ENCODE results near the gene FANCG. TPM values are rescaled to one million over a fixed set of nuclear protein-coding genes. Genes with fewer than 3 reads are reported as not detected.

Gene FANCG
- total RNA-seq, 1 experiment from 2014 or later: 73.8 TPM

DNA sequence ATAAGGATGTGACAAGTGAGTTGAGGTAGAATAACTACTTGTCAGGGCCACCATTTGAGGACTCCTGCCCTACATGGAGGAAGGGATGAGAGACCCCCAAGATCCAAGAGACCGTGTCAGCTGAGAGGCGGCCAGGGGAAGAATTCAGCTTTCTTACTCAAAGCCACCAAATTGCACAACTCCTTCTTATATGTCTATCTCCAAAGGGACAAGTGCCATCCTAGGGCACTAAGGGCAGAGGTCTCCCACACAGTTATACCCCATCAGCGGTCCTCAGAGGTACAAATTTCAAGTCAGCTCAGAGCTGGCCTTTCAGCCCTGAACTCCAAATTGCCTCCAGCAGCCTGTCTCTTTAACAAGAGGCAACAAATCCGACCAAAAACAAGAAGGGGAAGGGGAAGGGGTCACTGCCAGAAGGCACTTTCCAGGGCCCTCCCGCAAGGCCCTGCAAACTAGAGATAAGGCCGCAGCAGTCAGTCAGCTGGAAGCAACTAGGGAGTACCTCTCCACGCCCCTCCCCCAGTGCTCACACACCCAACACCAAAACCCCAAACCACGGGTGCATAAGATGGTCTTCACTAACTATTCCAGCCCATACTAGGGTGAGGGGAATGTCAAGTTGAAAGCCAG, 29.3 kb upstream of the FANCG start:
- no peaks in the 10 kb centered on the region for H3K9me3 ChIP-seq (ENCODE audit: control insufficient read depth, insufficient read depth, low read depth, low read length)
- TF ChIP-seq SIN3A (IDR thresholded peaks at IDR 0.05; ENCODE audit: borderline replicate concordance, insufficient read depth, low read depth, low read length) (no peak), POLR2AphosphoS5 (IDR thresholded peaks at IDR 0.05; ENCODE audit: low read depth, low read length) (no peak), TCF7L2 (IDR thresholded peaks at IDR 0.05; ENCODE audit: low read depth, low read length) (no peak)
- TF ChIP-seq, protein P1, sequence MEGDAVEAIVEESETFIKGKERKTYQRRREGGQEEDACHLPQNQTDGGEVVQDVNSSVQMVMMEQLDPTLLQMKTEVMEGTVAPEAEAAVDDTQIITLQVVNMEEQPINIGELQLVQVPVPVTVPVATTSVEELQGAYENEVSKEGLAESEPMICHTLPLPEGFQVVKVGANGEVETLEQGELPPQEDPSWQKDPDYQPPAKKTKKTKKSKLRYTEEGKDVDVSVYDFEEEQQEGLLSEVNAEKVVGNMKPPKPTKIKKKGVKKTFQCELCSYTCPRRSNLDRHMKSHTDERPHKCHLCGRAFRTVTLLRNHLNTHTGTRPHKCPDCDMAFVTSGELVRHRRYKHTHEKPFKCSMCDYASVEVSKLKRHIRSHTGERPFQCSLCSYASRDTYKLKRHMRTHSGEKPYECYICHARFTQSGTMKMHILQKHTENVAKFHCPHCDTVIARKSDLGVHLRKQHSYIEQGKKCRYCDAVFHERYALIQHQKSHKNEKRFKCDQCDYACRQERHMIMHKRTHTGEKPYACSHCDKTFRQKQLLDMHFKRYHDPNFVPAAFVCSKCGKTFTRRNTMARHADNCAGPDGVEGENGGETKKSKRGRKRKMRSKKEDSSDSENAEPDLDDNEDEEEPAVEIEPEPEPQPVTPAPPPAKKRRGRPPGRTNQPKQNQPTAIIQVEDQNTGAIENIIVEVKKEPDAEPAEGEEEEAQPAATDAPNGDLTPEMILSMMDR (IDR thresholded peaks at IDR 0.05): no peak
- TF ChIP-seq, protein P2, sequence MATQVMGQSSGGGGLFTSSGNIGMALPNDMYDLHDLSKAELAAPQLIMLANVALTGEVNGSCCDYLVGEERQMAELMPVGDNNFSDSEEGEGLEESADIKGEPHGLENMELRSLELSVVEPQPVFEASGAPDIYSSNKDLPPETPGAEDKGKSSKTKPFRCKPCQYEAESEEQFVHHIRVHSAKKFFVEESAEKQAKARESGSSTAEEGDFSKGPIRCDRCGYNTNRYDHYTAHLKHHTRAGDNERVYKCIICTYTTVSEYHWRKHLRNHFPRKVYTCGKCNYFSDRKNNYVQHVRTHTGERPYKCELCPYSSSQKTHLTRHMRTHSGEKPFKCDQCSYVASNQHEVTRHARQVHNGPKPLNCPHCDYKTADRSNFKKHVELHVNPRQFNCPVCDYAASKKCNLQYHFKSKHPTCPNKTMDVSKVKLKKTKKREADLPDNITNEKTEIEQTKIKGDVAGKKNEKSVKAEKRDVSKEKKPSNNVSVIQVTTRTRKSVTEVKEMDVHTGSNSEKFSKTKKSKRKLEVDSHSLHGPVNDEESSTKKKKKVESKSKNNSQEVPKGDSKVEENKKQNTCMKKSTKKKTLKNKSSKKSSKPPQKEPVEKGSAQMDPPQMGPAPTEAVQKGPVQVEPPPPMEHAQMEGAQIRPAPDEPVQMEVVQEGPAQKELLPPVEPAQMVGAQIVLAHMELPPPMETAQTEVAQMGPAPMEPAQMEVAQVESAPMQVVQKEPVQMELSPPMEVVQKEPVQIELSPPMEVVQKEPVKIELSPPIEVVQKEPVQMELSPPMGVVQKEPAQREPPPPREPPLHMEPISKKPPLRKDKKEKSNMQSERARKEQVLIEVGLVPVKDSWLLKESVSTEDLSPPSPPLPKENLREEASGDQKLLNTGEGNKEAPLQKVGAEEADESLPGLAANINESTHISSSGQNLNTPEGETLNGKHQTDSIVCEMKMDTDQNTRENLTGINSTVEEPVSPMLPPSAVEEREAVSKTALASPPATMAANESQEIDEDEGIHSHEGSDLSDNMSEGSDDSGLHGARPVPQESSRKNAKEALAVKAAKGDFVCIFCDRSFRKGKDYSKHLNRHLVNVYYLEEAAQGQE (IDR thresholded peaks at IDR 0.05; ENCODE audit: insufficient read depth in 1 of 2, low read depth in 2 of 2, low read length in 1 of 2): no peak
- ChIA-PET CTCF (interaction anchor here (0.6 kb wide), 2 partner anchors 67 to 417 kb away, joined by 3 to 5 read pairs; no protein-coding TSS in a partner anchor), POLR2A (interaction anchor here (1.0 kb wide), 1 partner anchor 11 kb away, joined by 3 read pairs; no protein-coding TSS in a partner anchor)
- H3K27me3 ChIP-seq (ENCODE audit: control insufficient read depth, insufficient read depth, low read length): no peaks in the 10 kb centered on the region
- H3K36me3 ChIP-seq (ENCODE audit: control insufficient read depth, insufficient read depth, low read length): no peaks in the 10 kb centered on the region
- no peak for DNase-seq (ENCODE audit: low read depth, low spot score)
- no TSS peak for BruUV-seq (replicated peaks)
- no peak overlapping the region for H3K27ac ChIP-seq (ENCODE audit: low read length)
- no peak for ATAC-seq
- in situ Hi-C loops (cut with HindIII; ENCODE audit: low pct_unique_long_range_greater_than_20kb, low sequenced_read_pairs): no loop called here
- H3K4me1 ChIP-seq (ENCODE audit: control insufficient read depth, insufficient read depth, low read length): peaks cover 31% of the 10 kb centered on the region
- no peak overlapping the region for H3K4me3 ChIP-seq (ENCODE audit: low read depth in 2 of 2, low read length in 2 of 2)
- intact Hi-C loops (cut with micrococcal nuclease; ENCODE audit: unreplicated experiment): no loop called here

DNA sequence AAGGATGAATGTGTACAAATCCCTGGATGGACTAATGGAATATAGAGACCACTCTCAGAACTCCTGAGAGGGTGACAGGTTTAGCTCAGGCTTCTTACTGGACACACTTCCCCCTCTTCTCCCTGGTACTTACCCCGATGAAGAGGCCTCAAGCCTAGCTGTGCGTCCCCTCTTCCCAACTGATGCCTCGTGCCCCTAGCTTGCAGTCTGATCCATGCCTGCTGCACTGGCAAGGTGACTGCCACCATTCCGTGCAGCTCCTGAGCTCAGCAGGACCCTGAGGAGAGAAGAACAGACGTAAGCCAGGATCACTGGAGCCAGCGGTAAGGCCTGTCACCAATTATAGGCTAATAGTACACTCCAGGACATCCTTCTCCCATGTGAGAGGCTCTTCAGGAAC, 28.7 kb upstream of the FANCG start:
- ChIA-PET POLR2A (interaction anchor here (1.0 kb wide), 1 partner anchor 11 kb away, joined by 3 read pairs; no protein-coding TSS in a partner anchor), CTCF (interaction anchor here (0.6 kb wide), 1 partner anchor 416 kb away, joined by 5 read pairs; no protein-coding TSS in a partner anchor)
- no TSS peak for BruUV-seq (replicated peaks)
- no peaks in the 10 kb centered on the region for H3K36me3 ChIP-seq (ENCODE audit: control insufficient read depth, insufficient read depth, low read length)
- ATAC-seq (no peak), DNase-seq (ENCODE audit: low read depth, low spot score) (no peak)
- in situ Hi-C loops (cut with HindIII; ENCODE audit: low pct_unique_long_range_greater_than_20kb, low sequenced_read_pairs): no loop called here
- no peaks in the 10 kb centered on the region for H3K27me3 ChIP-seq (ENCODE audit: control insufficient read depth, insufficient read depth, low read length)
- peaks cover 31% of the 10 kb centered on the region for H3K4me1 ChIP-seq (ENCODE audit: control insufficient read depth, insufficient read depth, low read length)
- no peaks in the 10 kb centered on the region for H3K9me3 ChIP-seq (ENCODE audit: control insufficient read depth, insufficient read depth, low read depth, low read length)
- intact Hi-C loops (cut with micrococcal nuclease; ENCODE audit: unreplicated experiment): no loop called here
- H3K27ac ChIP-seq (ENCODE audit: low read length): no peak overlapping the region
- H3K4me3 ChIP-seq (ENCODE audit: low read depth in 2 of 2, low read length in 2 of 2): no peak overlapping the region
- TF ChIP-seq, protein P1 (IDR thresholded peaks at IDR 0.05): no peak
- TF ChIP-seq TCF7L2 (IDR thresholded peaks at IDR 0.05; ENCODE audit: low read depth, low read length): no peak
- no peak for TF ChIP-seq SIN3A (IDR thresholded peaks at IDR 0.05; ENCODE audit: borderline replicate concordance, insufficient read depth, low read depth, low read length)
- no peak for TF ChIP-seq POLR2AphosphoS5 (IDR thresholded peaks at IDR 0.05; ENCODE audit: low read depth, low read length)
- TF ChIP-seq, protein P2 (IDR thresholded peaks at IDR 0.05; ENCODE audit: insufficient read depth in 1 of 2, low read depth in 2 of 2, low read length in 1 of 2): no peak

All from Panc1 (cell line).